Fibroblast of skin of abdomen (primary cell): ENCODE measurements around the gene PDGFA.

Experiments used
- DNase-seq: peaks from one replicate; pipeline ENCODE4 v3.0.0-alpha.2; 2013

Gene PDGFA

GRCh38 chr7:516606-517456 lies 2.8 kb downstream of the PDGFA start:
- DNase-seq: peak; percentile 70

GRCh38 chr7:516216-516605 lies 3.4 kb downstream of the PDGFA start:
- DNase-seq: peak; percentile 47

GRCh38 chr7:515628-516027 lies 4.0 kb downstream of the PDGFA start:
- DNase-seq: no peak

- DNase-seq: no peak
Observed at GRCh38 chr7:514651-515598, 4.7 kb downstream of the PDGFA start.

- no peak for DNase-seq
Observed at GRCh38 chr7:514242-514641, 5.4 kb downstream of the PDGFA start.

- DNase-seq: peak; percentile 53
Observed at GRCh38 chr7:513521-514166, 6.0 kb downstream of the PDGFA start.

GRCh38 chr7:512541-513311 lies 6.9 kb downstream of the PDGFA start:
- no peak for DNase-seq

- DNase-seq: no peak
Observed at GRCh38 chr7:512146-512510, 7.5 kb downstream of the PDGFA start.

- DNase-seq: no peak
Observed at GRCh38 chr7:511476-512145, 8.0 kb downstream of the PDGFA start.

GRCh38 chr7:510782-511281 lies 8.8 kb downstream of the PDGFA start:
- DNase-seq: no peak

GRCh38 chr7:510131-510481 lies 9.5 kb downstream of the PDGFA start:
- DNase-seq: no peak

GRCh38 chr7:509426-510130 lies 10.1 kb downstream of the PDGFA start:
- DNase-seq: peak; percentile 37

GRCh38 chr7:508461-509170 lies 11.0 kb downstream of the PDGFA start:
- DNase-seq: no peak

GRCh38 chr7:507623-508300 lies 11.9 kb downstream of the PDGFA start:
- DNase-seq: no peak

- no peak for DNase-seq
Observed at GRCh38 chr7:506921-507622, 12.6 kb downstream of the PDGFA start.

GRCh38 chr7:506391-506831 lies 13.2 kb downstream of the PDGFA start:
- no peak for DNase-seq

- no peak for DNase-seq
Observed at GRCh38 chr7:505171-505570, 14.5 kb downstream of the PDGFA start.

- DNase-seq: no peak
Observed at GRCh38 chr7:504221-505111, 15.2 kb downstream of the PDGFA start.
